Kidney capillary endothelial cell (primary cell): ENCODE measurements around the gene VAPB.
"Not testable (repeated sequence)": the region's sequence is repeated elsewhere in the genome, so short reads cannot be mapped to it uniquely, and the experiment has no call there.

ENCODE experiments used
- DNase-seq: peaks from one replicate; pipeline ENCODE4 v3.0.0-alpha.2; 2018; ENCODE audit warnings: low spot score

Gene VAPB

DNA sequence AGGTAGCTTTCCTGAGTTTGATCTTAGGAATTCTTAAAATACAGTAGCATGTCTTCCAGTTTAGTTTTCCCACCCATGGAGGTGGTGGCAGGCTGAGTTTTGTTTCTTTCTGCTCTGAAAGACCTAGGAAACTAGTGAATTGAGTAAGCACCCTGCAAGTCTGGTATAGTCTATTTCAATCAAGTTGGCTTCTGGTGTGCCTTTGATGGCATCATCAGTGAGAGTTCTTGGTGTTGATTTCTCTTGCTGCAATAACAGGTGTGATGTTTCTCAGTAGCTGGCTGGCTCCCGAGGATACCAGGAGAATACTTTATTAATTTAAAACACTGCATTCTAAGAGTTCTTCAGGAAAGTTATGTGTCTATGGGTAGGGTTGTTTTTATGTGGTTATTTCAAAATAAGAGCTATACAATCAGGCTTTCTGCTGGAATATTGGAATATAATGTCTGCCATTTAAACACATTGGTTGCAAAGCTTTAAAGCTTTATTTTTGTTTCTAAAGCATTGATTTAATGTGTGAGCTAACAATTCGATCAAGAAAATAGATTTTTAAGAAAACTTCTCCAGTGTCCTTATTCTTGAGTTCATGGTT is 19.0 kb downstream of the VAPB start:
- DNase-seq: no peak

DNA sequence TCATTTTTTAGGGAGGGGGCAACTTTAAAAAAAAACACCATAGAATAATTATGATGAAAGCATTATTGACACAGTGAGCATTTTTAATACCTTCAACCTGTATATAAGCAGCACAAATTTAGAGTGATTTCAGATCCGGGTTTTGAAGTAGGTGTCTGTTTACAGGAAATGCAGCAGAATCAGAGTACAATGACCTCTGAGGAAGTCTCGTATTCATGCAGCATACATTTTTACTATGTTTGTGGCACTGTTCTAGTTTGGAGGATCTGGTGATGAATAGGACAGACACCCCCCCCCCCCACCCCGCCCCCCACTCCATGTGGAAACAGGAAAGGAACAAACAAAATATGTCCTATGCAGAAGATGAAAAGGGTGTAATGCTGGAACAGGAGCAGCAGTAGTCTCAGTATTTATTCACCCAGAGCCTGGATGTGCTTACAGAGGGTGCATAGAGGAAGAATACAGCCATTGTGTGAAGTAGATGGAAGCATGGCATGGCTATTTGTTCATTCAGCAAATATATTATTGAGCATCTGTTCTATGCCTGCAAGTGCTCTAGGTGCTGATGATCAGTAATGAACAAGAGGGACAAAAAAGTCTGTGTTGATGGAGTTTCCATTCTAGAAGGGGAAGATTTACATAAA is 19.7 kb downstream of the VAPB start:
- DNase-seq: peak; percentile 39

DNA sequence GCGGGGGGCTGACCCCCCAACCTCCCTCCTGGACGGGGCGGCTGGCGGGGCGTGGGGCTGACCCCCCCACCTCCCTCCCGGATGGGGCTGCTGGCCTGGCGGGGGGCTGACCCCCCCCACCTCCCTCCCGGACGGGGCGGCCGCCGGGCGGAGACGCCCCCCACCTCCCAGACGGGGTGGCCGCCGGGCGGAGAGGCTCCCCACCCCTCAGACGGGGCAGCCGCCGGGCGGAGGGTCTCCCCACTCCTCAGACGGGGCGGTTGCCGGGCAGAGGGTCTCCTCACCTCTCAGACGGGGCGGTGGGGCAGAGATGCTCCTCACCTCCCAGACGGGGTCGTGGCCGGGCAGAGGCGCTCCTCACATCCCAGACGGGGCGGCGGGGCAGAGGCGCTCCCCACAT is 25.2 kb downstream of the VAPB start:
- not testable (repeated sequence) for DNase-seq

DNA sequence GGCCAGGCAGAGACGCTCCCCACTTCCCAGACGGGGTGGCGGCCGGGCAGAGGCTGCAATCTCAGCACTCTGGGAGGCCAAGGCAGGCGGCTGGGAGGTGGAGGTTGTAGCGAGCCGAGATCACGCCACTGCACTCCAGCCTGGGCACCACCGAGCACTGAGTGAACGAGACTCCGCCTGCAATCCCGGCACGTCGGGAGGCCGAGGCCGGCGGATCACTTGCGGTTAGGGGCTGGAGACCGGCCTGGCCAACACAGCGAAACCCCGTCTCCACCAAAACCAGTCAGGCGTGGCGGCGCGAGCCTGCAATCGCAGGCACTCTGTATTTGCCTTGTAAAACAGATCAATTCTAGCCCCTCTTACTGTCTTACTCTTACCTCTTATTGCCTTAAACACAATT is 25.8 kb downstream of the VAPB start:
- not testable (repeated sequence) for DNase-seq

DNA sequence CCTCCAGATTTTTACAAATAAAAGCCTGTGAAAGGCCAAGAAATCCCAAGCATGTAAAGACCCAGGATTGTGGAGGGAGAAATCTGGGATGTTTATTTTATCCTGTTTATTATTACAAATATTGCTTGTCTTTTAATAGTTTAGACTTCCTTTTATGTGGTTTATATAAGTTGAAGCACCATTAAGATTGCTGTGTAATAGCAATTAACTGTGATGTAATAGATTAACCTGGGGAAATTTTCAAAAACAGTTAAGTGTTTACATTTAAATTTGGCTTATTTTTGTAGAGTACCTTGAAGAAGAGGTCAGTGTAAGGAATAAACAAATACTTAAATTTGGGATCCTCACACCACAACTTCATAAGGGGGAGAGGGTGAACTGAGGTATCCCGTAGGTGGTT is 27.0 kb downstream of the VAPB start:
- no peak for DNase-seq

DNA sequence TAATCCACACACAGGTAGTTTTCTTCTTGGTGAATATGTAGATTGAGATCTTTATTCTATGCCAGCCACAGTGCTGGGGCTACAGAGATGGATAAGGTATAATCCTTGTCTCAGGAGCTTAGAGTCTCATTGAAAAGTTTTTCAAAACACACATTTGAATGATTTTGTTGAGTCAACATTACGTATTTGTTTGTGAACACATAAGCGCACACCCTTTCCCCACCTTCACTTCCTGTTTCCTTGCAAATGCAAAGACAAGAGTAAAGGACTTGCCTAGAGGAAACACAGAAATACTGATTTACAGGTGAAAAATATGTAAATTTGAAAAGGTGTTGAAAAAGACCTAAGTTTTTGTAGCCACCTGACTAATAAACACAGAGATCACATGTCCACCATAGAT is 27.8 kb downstream of the VAPB start:
- no peak for DNase-seq

DNA sequence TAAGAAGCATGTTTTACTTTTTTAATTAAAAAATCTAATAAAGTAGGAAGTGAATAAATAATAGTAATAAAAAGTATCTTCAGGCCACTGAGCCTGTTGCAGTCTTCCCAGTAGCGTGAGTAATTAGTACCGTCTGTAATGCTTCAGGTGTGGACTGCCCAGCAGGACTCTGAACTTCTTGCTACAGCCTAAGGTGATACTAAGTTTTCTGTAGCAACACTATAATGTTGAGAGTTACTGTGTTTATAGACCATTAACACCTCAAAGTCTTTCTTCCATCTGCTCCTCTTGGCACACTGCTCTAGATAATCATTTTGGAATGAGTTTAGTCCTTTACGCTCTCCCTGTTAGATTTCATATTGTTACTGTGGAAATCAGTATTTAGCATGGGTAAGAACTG is 28.4 kb downstream of the VAPB start:
- no peak for DNase-seq

DNA sequence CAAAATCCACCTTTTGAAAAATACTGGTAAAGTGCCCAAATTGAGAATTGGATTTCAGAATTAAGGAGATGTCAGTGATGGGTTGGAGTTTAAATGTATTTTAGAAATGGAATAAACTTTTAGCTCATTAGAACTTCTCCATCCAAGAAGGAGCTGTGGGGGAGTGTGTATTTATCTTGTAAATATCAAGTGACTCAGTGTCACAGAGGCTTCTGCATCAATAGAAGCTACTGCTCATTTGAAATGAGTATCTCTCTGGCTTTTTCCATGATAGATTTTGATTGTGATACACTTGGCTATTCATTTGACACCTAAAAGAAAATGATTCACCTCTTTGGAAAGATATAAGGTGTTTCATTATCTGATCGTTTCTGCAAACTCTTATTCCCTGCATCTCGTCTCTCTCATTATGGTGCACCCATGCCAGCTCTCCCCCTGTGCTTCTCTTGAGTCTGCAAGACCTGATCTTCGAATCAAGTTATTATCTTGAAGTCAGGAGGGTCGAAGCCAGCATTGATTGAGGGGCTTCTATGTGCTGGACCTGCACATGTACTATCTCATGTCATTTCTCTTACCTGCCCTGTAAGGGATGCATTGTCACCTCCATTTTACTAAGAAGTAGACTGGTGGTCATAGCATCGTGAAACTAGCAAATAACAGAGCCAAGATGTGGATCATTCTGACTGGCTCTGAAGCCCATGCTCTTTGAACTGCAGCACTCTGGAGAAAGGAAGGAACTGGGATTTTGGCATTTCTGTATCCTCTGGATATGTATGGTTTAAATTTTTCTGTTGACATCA is 30.1 kb downstream of the VAPB start:
- no peak for DNase-seq

DNA sequence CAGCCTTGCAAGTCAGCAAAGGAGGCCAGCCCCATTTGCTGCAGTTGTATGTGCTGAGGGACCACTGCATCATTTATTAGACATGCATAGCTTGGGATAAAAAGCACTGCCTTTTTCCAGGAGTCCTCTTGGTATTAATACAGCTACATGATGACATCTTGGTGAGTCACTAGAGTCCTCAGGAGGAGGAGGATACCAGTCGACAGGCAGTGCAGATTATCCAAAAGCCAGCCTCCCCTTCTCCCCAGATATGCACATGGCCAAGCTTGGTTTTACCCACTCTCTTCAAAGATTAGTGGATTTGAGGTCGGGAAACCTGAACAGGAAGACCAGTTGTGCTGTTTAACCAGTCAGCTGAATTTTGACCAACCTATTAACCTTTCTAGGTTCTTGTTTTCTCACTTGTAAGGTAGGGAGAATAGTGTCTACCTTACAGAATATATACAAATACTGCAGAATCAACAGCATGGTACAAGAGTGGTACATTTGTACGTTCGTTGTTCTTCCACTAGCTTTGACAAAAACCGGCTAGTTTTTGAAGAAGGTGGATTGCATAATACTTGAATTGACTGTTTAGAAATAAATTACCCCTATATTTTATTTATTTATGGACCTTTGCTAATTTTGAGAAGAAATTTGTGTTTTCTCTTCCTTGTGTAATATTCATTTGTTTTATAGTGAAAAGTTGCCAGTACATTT is 31.9 kb downstream of the VAPB start:
- peak; percentile 33 for DNase-seq

DNA sequence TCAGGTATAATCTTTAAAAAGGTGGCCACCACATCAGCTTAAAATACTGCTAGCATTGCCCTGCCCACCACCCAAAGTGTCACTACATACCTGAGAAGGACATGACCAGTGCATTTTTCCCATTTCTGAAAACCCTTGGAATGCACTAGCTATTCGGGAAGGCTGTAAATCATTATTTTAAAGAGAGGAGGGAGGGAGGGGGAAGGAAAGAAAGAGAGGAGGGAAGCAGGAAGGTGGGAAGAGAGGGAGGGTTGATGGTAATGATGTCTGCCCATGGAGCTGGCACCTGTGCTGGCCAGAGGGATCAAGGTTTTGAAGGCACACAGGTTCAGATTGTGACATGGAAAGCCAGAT is 32.4 kb downstream of the VAPB start:
- DNase-seq: no peak

DNA sequence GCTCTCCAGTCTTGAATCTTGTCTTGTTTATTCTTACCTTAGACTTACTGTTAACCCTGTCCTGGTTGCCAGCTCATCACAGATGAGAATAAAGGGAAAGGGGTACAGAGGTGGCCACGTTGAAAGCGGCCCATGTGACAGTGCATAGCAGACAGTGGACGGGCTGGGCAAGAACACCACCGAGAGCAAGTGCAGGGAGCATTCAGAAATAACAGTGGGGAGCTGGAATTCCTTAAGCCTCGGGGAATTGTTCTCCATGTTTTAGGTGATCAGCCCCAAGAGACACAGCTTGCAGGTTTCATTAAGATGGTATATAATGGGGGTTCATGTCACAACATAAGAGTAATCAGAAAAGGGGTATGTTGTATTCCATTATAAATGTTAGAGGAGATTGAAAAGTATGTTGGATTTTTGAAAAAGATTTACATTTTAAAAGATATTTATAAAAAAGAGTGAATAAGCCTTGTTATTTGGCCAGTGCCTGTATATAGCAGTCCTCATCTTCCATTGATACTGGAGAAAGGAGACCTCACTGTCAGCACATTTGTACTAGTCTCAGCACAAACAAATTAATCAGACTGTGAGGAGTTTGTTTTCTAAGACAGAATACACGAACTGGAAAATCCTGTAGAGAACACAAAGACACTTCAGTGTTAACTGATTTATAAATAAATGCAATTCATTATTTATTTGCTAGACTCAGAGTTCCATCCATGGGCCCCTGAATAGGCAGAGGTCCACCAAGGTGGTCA is 35.4 kb downstream of the VAPB start:
- DNase-seq: no peak

DNA sequence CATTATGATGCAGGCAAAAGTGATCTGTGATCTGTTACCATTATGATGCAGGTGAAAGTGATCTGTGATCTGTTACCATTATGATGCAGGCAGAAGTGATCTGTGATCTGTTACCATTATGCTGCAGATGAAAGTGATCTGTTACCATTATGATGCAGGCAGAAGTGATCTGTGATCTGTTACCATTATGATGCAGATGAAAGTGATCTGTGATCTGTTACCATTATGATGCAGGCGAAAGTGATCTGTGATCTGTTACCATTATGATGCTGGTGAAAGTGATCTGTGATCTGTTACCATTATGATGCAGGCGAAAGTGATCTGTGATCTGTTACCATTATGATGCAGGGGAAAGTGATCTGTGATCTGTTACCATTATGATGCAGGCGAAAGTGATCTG is 38.5 kb downstream of the VAPB start:
- DNase-seq: not testable (repeated sequence)

DNA sequence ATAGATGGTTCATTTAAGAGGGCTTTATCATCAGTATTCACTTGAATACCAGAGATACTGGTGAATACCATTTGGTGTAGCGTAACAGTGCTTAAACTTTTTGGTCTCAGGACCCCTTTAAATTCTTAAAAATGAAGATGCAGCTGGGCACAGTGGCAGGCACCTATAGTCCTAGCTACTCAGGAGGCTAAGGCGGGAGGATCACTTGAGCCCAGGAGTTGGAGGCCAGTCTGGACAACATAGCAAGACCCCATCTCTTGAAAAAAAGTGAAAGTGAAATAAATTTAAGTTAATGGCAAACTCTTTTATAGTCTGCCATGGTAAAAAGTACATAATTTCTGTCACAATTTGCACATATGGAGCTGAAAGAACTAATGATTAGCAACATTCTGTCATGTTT is 39.3 kb downstream of the VAPB start:
- DNase-seq: no peak

DNA sequence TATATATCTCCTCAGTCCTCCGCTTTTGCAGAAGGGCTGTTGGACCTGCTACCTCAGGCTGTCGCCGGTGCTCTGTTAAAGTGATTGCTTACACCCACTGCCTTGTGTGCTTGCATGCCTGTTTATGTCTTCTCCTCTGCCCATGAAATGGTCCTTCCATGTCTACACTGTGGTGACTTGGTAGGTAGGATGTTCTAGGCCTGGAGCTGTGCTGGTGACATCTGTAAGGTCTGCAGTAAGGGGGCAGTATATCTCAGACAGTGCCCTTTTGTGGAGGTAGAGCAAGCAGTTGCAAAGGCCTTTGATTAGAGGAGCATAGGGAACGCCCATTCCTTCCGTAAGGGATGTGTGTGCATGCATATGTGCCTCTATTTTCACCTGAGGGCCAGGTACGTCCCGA is 40.3 kb downstream of the VAPB start:
- no peak for DNase-seq

DNA sequence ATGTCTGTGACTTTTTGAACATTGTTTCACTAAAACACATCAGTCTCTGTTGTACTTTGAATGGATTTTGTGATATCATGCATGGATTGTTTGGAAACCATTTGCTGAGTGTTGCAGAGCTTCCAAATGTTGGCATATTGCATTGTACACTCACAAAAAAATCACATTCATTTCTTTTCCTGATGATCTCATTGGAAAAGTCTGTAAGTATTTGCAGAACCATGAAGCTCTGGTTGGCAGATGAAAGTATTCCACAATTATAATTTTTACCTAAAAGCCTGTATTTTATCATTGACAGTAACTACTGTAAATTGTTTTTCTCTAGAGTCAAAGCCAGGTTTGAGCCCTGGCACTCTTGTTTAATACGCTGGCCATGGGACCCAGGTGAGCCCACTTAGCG is 42.1 kb downstream of the VAPB start:
- DNase-seq: no peak

DNA sequence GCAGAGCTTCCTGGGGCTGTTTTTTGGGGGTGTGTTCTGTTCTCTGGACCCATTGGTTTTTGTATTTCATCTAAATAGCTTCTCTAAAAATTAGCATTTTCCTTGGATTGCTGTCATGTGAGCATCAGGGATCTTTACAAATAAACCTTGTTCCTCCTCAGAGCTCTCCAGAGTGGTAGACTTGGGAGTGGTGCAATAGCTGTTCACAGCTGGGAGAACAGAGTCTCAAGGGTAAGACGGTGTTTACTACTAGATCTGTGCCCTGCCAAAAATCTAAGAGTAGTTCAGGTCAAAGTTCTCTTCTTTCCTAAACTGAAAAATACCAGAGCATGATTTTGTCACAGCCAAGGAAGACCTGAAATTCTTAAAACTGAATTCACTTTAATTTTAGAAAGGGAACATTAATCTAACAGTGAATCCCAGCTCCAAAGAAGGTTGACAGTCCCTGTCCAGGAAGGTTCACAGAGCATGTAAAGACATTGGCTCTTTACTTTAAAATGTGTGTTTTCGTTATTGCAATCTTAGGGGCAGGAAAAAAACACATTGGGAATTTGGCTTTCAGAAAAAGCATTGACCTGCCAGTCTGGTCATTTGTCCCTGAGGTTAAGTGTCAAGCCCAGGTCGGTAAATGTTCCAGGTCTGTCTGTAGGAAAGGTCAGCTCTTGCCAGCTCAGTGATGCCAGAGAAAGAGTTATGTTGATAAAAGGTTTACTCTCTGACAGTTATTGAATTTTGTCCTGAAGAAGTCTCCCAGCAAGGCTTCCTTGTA is 43.3 kb downstream of the VAPB start:
- no peak for DNase-seq

DNA sequence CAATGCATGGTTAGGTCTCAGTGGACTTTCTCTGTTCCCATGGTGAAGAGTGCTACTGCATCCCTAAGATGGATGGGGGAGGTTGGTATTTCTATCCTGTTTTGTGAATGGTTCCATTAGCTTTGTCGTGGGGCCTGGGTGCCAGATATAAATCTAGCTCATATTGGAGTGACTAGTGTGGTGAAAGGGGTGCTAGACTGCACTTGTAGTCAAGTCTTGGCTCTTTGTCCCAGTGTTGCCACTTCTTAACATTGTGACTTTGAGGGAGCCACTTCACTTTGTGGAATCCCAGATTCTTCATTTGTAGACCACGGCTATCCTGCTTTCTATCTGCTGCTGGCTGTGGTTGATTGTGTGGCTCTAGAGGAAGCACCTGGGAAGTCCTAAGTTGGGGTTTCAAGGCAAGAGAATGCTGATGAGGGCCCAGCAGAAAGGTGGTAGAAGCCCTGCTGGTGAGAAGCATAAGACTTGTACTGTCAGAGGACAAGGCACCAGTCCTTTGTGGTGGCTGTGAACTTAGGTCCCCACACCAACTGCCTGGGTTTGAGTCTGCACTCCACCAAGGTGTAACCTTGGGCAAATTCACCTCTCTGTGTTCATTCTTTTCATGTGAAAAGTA is 44.1 kb downstream of the VAPB start:
- DNase-seq: no peak

DNA sequence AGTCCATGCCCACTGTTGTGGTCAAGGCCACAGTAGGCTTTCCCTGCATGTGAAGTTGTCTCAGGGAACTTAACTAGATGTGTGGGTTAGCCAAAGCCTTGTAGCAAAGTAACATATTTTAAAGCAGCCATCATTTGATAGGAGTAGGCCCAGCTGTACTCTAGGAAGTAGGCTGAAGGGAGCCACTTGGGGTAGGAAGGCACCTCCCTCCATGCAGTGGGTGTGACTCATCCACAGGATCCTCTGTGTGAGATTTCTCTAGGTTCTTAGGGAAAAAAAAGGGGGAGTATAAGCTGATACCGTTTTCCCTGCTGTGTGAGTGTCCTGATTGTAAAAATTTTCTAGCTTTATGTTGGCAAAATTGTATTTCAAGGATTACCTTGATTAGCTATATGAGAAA is 44.7 kb downstream of the VAPB start:
- DNase-seq: peak; percentile 45

DNA sequence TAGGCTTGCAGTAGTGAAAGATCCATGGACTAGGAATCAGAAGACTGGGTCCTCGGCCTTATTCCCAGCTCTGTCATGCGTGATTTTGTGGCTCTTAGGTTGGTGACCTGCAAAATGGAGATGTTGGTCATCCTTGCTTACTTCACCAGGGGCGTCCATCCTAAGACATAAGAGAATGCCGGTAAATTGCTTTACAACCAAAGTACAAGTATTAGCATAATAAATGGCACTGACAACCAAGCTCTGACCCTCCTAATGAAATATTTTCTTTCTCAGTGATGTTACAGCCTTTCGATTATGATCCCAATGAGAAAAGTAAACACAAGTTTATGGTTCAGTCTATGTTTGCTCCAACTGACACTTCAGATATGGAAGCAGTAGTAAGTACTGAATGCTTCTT is 45.3 kb downstream of the VAPB start:
- no peak for DNase-seq

DNA sequence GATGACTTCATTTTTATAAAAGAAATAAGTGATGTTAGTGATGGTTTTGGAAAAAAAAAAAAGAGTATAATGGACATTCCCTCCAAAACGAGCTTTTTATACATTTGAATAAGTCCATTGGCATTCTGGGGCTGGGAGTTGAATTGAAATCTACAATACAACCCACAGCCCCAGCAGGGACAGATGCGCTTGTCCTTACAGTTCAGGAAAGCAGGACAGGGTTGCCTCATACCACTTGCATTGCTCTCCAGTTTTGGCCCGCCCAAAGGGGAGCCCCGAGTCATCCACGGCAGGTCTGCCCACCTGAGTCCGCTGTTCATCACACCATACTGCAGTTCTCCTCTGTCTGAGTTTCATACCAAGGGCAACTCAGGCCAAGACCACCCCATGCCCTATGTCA is 46.2 kb downstream of the VAPB start:
- no peak for DNase-seq
